ENCODE measurements around the gene STAT5A. TPM values are rescaled to one million over a fixed set of nuclear protein-coding genes. Genes with fewer than 3 reads are reported as not detected.
A peak's percentile ranks its signal among the peaks of the same experiment; 100 is the strongest.

The STAT5A gene
- total RNA-seq, 1 donor, result 35.5 TPM

DNA sequence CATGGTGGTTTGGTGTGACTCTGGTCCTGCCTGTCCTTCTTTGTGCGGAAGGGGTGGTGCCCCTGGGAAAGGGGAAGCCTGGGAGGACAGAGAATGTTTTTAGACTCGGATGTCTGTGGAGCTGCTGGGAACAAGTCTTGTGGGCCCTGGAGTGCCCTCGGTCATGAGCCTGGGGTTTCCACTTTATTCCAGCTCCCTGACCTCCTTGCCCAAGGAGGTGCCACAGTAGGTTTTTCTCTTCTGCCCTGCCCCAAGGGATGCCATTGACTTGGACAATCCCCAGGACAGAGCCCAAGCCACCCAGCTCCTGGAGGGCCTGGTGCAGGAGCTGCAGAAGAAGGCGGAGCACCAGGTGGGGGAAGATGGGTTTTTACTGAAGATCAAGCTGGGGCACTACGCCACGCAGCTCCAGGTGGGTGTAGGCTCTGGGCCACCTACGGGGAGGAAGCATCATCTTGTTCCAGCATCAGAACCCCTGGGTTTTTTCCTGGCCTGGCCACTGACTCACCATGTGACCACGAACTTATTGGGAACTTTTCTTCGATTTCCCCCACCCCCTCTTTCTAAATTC lies 1.4 kb downstream of the STAT5A start:
- Histone ChIP-seq H3K4me3 (ENCODE audit: insufficient read depth, low read length) (no peak overlapping the region), H3K27me3 (ENCODE audit: insufficient read depth, low read length) (no peaks in the 10 kb centered on the region), H3K4me2 (ENCODE audit: insufficient read depth, low read length) (no peak overlapping the region), H2AFZ (ENCODE audit: low read length) (no peak overlapping the region), H3K27ac (ENCODE audit: low read depth, low read length) (no peak overlapping the region), H4K20me1 (ENCODE audit: insufficient read depth, low read length) (no peaks in the 10 kb centered on the region), H3K4me1 (ENCODE audit: insufficient read depth, low read length) (peaks cover 16% of the 10 kb centered on the region), H3K9me3 (ENCODE audit: low read depth, low read length) (no peaks in the 10 kb centered on the region), H3K79me2 (ENCODE audit: insufficient read depth, low read length) (no peaks in the 10 kb centered on the region), H3K36me3 (ENCODE audit: insufficient read depth, low read length) (no peaks in the 10 kb centered on the region)
- DNase-seq (ENCODE audit: insufficient read length, low spot score, missing footprints), result peak; percentile 77
- TF ChIP-seq, protein P1, sequence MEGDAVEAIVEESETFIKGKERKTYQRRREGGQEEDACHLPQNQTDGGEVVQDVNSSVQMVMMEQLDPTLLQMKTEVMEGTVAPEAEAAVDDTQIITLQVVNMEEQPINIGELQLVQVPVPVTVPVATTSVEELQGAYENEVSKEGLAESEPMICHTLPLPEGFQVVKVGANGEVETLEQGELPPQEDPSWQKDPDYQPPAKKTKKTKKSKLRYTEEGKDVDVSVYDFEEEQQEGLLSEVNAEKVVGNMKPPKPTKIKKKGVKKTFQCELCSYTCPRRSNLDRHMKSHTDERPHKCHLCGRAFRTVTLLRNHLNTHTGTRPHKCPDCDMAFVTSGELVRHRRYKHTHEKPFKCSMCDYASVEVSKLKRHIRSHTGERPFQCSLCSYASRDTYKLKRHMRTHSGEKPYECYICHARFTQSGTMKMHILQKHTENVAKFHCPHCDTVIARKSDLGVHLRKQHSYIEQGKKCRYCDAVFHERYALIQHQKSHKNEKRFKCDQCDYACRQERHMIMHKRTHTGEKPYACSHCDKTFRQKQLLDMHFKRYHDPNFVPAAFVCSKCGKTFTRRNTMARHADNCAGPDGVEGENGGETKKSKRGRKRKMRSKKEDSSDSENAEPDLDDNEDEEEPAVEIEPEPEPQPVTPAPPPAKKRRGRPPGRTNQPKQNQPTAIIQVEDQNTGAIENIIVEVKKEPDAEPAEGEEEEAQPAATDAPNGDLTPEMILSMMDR (IDR thresholded peaks at IDR 0.05; ENCODE audit: extremely low read depth, low read depth, low read length), result no peak

DNA sequence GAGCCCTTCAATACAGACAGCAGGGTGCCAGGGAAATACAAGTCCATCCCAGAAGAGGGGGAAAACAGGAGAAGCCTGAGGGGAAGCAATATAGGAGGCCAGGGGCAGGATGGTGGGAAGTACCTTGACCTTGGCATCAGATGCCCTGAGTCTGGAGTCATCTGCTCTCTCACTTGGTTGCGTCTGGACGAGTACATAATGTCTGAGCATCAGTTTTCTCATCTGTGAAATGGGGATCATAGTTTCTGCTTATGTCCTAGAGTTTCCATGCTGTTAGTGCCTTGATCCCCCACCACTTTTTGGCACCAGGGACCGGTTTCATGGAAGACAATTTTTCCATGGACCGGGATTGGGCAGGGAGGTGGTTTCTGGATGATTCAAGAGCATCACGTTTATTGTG lies 2.3 kb downstream of the STAT5A start:
- Histone ChIP-seq H2AFZ (ENCODE audit: low read length) (no peak overlapping the region), H3K4me1 (ENCODE audit: insufficient read depth, low read length) (peaks cover 16% of the 10 kb centered on the region), H3K27me3 (ENCODE audit: insufficient read depth, low read length) (no peaks in the 10 kb centered on the region), H3K36me3 (ENCODE audit: insufficient read depth, low read length) (no peaks in the 10 kb centered on the region), H3K9me3 (ENCODE audit: low read depth, low read length) (no peaks in the 10 kb centered on the region), H3K4me2 (ENCODE audit: insufficient read depth, low read length) (no peak overlapping the region), H4K20me1 (ENCODE audit: insufficient read depth, low read length) (no peaks in the 10 kb centered on the region), H3K27ac (ENCODE audit: low read depth, low read length) (no peak overlapping the region), H3K79me2 (ENCODE audit: insufficient read depth, low read length) (no peaks in the 10 kb centered on the region), H3K4me3 (ENCODE audit: insufficient read depth, low read length) (no peak overlapping the region)
- TF ChIP-seq, protein P1 (IDR thresholded peaks at IDR 0.05; ENCODE audit: extremely low read depth, low read depth, low read length), result no peak
- DNase-seq (ENCODE audit: insufficient read length, low spot score, missing footprints), result peak; percentile 73

DNA sequence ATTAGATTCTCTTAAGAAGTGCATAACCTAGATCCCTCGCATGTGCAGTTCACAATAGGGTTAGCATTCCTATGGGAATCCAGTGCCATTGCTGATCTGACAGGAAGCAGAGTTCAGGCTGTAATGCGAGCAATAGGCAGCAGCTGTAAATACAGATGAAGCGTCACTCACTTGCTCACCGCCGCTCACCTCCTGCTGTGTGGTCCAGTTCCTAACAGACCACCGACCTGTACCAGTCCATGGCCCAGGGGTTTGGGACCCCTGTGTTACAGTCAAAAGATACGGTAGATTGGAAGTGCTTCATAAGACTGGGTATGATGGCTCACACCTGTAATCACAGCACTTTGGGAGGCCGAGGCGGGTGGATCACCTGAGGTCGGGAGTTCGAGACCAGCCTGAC lies 2.8 kb downstream of the STAT5A start:
- H3K27ac ChIP-seq (ENCODE audit: low read depth, low read length), result no peak overlapping the region
- H3K27me3 ChIP-seq (ENCODE audit: insufficient read depth, low read length), result no peaks in the 10 kb centered on the region
- H3K4me3 ChIP-seq (ENCODE audit: insufficient read depth, low read length), result no peak overlapping the region
- H3K36me3 ChIP-seq (ENCODE audit: insufficient read depth, low read length), result peaks cover 5% of the 10 kb centered on the region
- no peak overlapping the region for H2AFZ ChIP-seq (ENCODE audit: low read length)
- no peaks in the 10 kb centered on the region for H4K20me1 ChIP-seq (ENCODE audit: insufficient read depth, low read length)
- no peaks in the 10 kb centered on the region for H3K79me2 ChIP-seq (ENCODE audit: insufficient read depth, low read length)
- TF ChIP-seq, protein P1 (IDR thresholded peaks at IDR 0.05; ENCODE audit: extremely low read depth, low read depth, low read length), result no peak
- no peak overlapping the region for H3K4me2 ChIP-seq (ENCODE audit: insufficient read depth, low read length)
- no peak for DNase-seq (ENCODE audit: insufficient read length, low spot score, missing footprints)
- H3K4me1 ChIP-seq (ENCODE audit: insufficient read depth, low read length), result peaks cover 16% of the 10 kb centered on the region
- H3K9me3 ChIP-seq (ENCODE audit: low read depth, low read length), result no peaks in the 10 kb centered on the region

DNA sequence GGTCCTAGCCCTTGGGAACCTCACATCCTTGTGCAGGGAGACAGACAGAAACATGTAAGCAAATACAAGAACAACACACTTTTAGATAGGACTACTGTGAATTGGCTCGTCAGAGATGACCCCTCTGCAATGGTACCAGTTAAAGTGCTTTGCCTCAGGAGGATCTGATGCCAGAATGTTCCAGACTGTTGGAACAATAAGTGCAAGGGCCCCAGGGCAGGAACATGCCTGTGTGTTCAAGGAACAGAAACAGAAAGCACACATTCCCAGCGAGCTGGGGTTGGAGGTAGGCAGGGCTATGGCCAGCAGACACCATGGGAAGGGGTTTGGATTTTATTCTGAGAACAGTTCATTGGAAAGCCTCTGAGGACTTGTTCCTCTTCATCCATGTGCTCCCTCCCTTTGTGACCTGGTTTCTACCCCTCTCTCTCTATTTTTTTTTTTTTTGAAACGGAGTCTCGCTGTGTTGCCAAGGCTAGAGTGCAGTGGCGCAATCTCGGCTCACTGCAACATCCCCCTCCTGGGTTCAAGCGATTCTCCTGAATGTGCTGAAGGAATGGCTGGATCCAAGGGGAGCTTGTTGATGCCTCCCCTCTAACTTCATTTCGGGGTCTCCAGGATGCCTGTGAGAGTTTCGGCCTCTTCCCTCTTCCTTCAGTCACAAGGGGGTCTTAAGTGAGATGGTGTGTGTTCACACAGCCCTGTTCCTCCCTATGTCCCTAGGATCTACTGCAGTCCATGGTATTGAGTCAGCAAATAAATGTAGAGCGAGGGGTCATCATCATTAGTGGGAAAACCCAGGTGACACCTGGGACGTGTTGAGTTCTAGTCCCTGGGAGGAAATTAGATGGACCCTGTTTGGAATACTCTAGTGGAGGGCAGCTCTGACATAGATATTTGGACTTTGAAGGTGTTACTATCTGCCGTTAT lies 6.4 kb downstream of the STAT5A start:
- Histone ChIP-seq H3K4me3 (ENCODE audit: insufficient read depth, low read length) (no peak overlapping the region), H3K9me3 (ENCODE audit: low read depth, low read length) (no peaks in the 10 kb centered on the region), H3K27ac (ENCODE audit: low read depth, low read length) (no peak overlapping the region), H3K36me3 (ENCODE audit: insufficient read depth, low read length) (peaks cover 7% of the 10 kb centered on the region), H3K4me2 (ENCODE audit: insufficient read depth, low read length) (no peak overlapping the region), H3K27me3 (ENCODE audit: insufficient read depth, low read length) (no peaks in the 10 kb centered on the region), H3K79me2 (ENCODE audit: insufficient read depth, low read length) (no peaks in the 10 kb centered on the region), H4K20me1 (ENCODE audit: insufficient read depth, low read length) (no peaks in the 10 kb centered on the region), H2AFZ (ENCODE audit: low read length) (no peak overlapping the region), H3K4me1 (ENCODE audit: insufficient read depth, low read length) (no peaks in the 10 kb centered on the region)
- TF ChIP-seq, protein P1 (IDR thresholded peaks at IDR 0.05; ENCODE audit: extremely low read depth, low read depth, low read length), result no peak
- peak; percentile 74 for DNase-seq (ENCODE audit: insufficient read length, low spot score, missing footprints)
